Measurements from ENCODE around the gene CENPT.
A peak's percentile ranks its signal among the peaks of the same experiment; 100 is the strongest.
"Not testable (repeated sequence)": the region's sequence is repeated elsewhere in the genome, so short reads cannot be mapped to it uniquely, and the experiment has no call there.

The CENPT gene

GRCh38 chr16:67846063-67846319 is 1.5 kb downstream of the CENPT start:
- DNase-seq (ENCODE audit: low read depth): no peak

DNA sequence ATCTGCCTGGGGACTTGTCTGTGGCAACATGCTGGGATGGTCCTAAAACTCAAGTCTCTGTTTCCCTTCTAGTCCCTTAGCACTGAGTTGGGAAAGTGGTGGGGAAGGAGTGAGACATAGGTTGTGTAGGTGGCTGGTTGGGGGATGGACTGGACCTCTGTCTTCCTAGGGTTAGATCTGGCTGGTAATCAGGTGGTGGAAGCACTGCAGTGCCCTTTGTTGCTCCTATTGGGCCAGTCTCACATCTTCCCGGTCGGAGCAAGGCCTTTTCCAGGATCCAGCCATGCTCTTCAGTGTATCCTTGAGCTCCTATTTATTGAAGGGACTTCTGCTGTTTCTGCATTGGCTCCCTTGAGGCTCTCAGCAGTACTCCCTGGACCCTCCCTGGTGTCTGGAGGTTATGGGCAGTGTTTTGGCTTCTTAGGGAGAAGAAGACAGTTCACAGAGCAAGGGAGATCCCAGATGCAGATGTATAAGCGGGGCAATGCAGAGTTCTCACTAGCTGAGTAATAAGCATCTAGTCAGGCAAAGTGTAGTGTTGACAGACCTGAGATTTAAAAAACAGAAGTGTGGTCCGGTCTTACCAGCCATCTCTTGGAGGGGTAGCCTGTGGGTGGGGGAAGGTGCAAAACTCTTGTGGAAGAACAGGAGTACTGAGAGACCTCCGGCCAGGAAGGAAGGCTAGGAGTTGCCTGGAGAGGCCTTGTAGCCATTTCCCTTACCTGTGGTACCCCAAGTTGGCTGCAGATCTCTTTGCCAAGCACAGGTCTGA is 2.0 kb downstream of the CENPT start:
- no peak for DNase-seq (ENCODE audit: low read depth)

- DNase-seq (ENCODE audit: low read depth): no peak
Measured at GRCh38 chr16:67844497-67844896, 3.0 kb downstream of the CENPT start.

GRCh38 chr16:67843343-67843765 is 4.1 kb downstream of the CENPT start:
- no peak for DNase-seq (ENCODE audit: low read depth)

DNA sequence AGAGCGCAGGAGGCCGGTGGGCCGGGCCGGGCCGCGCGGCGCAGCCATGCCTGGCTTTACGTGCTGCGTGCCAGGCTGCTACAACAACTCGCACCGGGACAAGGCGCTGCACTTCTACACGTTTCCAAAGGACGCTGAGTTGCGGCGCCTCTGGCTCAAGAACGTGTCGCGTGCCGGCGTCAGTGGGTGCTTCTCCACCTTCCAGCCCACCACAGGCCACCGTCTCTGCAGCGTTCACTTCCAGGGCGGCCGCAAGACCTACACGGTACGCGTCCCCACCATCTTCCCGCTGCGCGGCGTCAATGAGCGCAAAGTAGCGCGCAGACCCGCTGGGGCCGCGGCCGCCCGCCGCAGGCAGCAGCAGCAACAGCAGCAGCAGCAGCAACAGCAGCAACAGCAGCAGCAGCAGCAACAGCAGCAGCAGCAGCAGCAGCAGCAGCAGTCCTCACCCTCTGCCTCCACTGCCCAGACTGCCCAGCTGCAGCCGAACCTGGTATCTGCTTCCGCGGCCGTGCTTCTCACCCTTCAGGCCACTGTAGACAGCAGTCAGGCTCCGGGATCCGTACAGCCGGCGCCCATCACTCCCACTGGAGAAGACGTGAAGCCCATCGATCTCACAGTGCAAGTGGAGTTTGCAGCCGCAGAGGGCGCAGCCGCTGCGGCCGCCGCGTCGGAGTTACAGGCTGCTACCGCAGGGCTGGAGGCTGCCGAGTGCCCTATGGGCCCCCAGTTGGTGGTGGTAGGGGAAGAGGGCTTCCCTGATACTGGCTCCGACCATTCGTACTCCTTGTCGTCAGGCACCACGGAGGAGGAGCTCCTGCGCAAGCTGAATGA is 4.8 kb downstream of the CENPT start:
- DNase-seq (ENCODE audit: low read depth): no peak

- DNase-seq (ENCODE audit: low read depth): peak; percentile 84
Measured at GRCh38 chr16:67841816-67842508, 5.5 kb downstream of the CENPT start, which contains the start of gene THAP11. Gene THAP11 (plus strand): TSS chr16:67842320. CDS start chr16:67842555, 235 bp downstream.

DNA sequence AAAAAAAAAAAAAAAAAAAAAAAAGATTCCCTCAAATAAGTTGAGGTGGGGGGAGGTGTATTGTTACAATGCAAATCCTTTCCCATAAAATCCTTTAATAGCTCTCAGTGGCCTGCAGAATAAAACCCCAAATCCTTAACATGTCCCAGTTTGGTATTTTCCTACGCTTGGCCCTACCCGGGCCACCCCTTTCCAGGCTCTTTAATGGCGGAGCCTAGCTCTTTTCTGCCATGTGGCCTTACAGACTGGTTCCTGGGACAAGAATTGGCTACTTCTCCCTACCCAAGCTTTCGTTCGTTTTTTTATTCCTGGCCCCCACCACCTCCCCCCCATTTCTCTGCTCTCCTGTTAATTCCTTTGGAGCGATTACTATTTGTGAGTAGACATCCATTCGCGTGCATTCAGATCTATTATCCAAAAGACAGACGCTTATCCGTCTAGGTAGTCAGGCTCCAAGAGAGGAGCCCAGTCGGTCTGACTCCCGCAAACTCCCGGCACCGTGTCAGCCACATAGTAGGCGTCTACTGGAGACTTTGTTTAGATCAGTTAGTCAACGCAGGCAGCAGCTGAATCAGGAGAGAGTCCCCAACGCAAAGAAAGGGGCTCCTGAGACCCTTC is 6.2 kb downstream of the CENPT start:
- no peak for DNase-seq (ENCODE audit: low read depth)

DNA sequence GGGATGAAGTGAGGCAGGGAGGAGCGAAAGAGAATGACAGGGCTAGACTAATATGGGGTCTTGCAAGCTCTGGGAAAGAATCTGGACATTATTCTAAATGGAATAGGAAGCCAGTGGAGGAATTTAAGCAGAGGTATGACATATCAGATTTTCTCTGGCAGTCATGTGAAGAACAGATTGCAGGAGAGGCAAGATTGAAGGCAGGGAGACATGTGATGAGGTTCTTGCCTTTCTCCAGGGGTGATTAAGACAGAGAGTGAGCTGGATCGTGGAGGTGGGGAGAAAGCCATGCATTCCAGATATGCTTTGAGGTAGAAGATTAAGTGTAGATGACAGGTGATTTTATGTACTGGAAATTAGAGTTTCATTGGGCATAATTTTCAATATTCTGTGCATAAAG is 9.7 kb downstream of the CENPT start:
- DNase-seq (ENCODE audit: low read depth): no peak

GRCh38 chr16:67837190-67837589 is 10.3 kb downstream of the CENPT start:
- not testable (repeated sequence) for DNase-seq (ENCODE audit: low read depth)

GRCh38 chr16:67834242-67834614 is 13.3 kb downstream of the CENPT start:
- DNase-seq (ENCODE audit: low read depth): no peak

DNA sequence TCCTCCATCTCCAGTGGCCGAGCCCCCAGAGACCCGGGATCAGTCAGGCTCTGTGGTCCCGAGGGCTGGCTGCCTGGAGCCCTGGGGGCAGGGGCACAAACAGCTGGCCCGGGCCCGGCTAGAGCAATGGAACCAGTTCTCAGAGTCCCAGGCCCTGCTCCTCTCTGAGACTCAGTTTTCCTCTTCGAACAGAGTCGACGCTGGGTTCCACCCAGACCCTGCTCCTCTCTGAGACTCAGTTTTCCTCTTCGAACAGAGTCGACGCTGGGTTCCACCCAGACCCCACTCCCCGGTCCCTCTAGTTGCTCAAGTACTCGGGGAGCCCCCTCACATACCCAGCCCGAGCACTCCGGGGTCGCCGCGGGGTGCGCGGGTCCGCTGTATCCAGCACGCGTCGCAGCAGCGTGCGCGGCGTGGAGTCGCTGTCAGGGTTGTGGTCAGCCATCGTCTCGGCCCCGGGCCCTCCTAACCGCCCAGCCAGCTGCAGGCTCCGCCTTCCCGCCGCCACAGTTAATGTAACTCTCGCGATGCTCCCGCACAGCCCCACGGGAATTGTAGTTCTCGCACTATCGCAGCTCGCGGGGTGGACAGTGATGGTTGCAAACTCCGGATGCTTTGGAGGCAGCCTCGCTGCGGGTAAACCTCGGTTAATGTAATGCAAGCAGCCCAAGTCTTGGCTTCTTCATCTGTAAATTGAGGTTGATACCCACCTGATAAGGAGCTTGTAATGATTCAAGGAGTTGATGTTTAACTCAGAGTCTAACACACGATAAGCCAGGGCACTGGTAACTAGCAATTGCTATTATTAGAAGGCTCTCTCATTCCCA is 13.9 kb downstream of the CENPT start:
- peak; percentile 86 for DNase-seq (ENCODE audit: low read depth)

GRCh38 chr16:67833030-67833414 is 14.5 kb downstream of the CENPT start:
- no peak for DNase-seq (ENCODE audit: low read depth)

DNA sequence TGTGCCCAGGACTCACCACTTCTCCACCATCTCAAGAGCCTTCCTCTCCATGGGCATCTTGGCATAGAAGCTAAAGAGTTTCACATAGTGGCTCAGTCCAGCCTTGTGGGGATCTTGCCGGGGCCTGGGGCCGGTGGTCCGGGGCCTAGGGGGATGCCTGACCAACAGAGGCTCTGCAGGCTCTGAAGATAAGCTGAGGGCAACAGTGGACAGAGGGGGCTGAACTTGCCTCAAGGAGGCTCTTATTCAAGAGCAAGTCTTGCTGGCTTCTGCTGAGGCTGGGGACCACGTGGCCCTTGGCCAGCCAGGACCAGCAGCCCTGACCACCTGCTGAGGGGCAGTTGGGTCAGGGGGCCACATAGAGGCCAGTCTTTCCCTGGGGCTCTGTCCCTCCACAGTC is 18.8 kb downstream of the CENPT start:
- no peak for DNase-seq (ENCODE audit: low read depth)

DNA sequence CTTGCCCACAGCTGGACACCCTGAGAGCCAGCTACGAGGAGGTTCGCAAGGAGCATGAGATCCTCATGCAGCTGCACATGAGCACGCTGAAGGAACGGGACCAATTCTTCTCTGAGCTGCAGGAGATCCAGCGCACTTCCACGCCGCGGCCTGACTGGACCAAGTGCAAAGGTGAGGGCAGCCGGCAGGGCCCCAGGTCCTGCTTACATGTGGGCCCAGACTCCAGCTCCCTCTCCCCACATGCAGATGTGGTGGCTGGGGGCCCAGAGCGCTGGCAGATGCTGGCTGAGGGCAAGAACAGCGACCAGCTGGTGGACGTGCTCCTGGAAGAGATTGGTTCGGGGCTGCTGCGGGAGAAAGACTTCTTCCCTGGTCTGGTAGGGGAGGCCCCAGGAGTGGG is 21.6 kb downstream of the CENPT start:
- DNase-seq (ENCODE audit: low read depth): no peak

DNA sequence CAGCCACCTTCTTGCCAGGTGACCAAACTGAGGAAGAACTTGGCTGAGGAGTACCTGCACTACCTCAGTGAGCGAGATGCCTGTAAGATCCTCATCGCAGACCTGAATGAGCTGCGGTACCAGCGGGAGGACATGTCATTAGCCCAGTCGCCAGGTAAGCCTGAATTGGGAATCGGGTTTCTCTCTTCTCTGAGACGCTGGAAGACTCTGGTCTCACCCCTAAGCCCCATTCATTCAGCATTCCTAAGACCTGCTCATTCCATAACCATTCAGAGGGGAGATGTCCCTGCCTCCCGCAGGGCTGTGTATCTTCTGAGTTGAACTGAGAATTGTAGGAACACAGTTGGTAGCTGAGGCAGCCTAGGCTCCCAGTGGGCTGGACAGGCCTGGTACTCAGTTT is 22.4 kb downstream of the CENPT start:
- no peak for DNase-seq (ENCODE audit: low read depth)

- no peak for DNase-seq (ENCODE audit: low read depth)
Measured at GRCh38 chr16:67822511-67822910, 25.0 kb downstream of the CENPT start.

GRCh38 chr16:67820608-67821259 is 26.8 kb downstream of the CENPT start:
- no peak for DNase-seq (ENCODE audit: low read depth)

GRCh38 chr16:67814567-67814966 is 32.9 kb downstream of the CENPT start:
- no peak for DNase-seq (ENCODE audit: low read depth)

DNA sequence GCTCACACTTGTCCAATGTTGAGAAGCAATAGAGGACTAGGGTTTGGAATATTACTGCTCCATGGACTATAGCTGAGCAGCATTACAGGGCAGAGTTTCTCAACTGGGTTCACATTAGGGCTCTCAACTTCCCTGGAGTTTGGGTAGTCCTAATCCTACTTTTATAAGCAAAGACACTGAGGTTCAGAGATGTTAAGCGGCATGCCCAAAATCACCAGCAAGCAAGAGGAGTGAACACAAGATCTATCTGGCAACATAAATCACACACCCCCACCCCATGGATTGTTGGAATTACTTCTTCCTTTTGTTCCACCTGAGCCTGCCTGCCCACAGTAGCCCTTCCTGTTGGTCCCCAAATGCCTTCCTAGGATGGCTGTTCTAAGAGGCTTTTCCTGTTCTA is 35.6 kb downstream of the CENPT start:
- DNase-seq (ENCODE audit: low read depth): no peak

- DNase-seq (ENCODE audit: low read depth): no peak
Measured at GRCh38 chr16:67807148-67807682, 40.3 kb downstream of the CENPT start.

All from stimulated activated CD8-positive, alpha-beta memory T cell treated with anti-CD3 and anti-CD28 coated beads, Interleukin-7, amount 100 ng/mL, for 24 hours (primary cell).